GM21515 (cell line): ENCODE data around the gene DAZAP2.

Experiments used
- ATAC-seq: cut with Tn5 transposase; IDR thresholded peaks from one replicate; pipeline ENCODE4 v1.9.1; 2021; ENCODE audit not compliant: unreplicated experiment

The DAZAP2 gene

GRCh38 chr12:51238510-51239334 lies at the start of gene DAZAP2:
Gene DAZAP2, plus strand, starts transcription at chr12:51238826. Its CDS starts 82 bp downstream, at chr12:51238908.
- ATAC-seq: peak; percentile 86

- no peak for ATAC-seq
Observed at GRCh38 chr12:51189790-51190355, 48.8 kb upstream of the DAZAP2 start.

GRCh38 chr12:51190820-51191219 lies 47.8 kb upstream of the DAZAP2 start:
- ATAC-seq: no peak

- no peak for ATAC-seq
Observed at GRCh38 chr12:51191516-51192283, 46.9 kb upstream of the DAZAP2 start.

GRCh38 chr12:51192284-51192671 lies 46.3 kb upstream of the DAZAP2 start:
- no peak for ATAC-seq

- no peak for ATAC-seq
Observed at GRCh38 chr12:51195841-51196240, 42.8 kb upstream of the DAZAP2 start.

GRCh38 chr12:51196547-51196946 lies 42.1 kb upstream of the DAZAP2 start:
- ATAC-seq: no peak

GRCh38 chr12:51197736-51198567 lies 40.7 kb upstream of the DAZAP2 start:
- ATAC-seq: no peak

- no peak for ATAC-seq
Observed at GRCh38 chr12:51198568-51199365, 39.9 kb upstream of the DAZAP2 start.

- no peak for ATAC-seq
Observed at GRCh38 chr12:51199366-51199945, 39.2 kb upstream of the DAZAP2 start.

- no peak for ATAC-seq
Observed at GRCh38 chr12:51200156-51200555, 38.5 kb upstream of the DAZAP2 start.

- no peak for ATAC-seq
Observed at GRCh38 chr12:51200806-51201205, 37.8 kb upstream of the DAZAP2 start.

GRCh38 chr12:51202718-51203117 lies 35.9 kb upstream of the DAZAP2 start:
- no peak for ATAC-seq

- ATAC-seq: no peak
Observed at GRCh38 chr12:51205350-51205749, 33.3 kb upstream of the DAZAP2 start.

- no peak for ATAC-seq
Observed at GRCh38 chr12:51208016-51208660, 30.5 kb upstream of the DAZAP2 start.

- no peak for ATAC-seq
Observed at GRCh38 chr12:51209259-51209658, 29.4 kb upstream of the DAZAP2 start.

GRCh38 chr12:51210690-51211395 lies 27.8 kb upstream of the DAZAP2 start:
- no peak for ATAC-seq

- no peak for ATAC-seq
Observed at GRCh38 chr12:51214895-51215294, 23.7 kb upstream of the DAZAP2 start.

GRCh38 chr12:51216642-51217041 lies 22.0 kb upstream of the DAZAP2 start:
- ATAC-seq: no peak
